Ovary (tissue), 9 donors: Measurements from ENCODE around the gene NDUFC1. TPM values are rescaled to one million over a fixed set of nuclear protein-coding genes. Genes with fewer than 3 reads are reported as not detected.

Source experiments
- DNase-seq, 5 donors: peaks; one replicate each; pipeline ENCODE4 v3.0.0-alpha.2; 2019 to 2020
- H3K27ac ChIP-seq, 2 donors: fragments of 200-600 bp; one replicate each; pipeline versions ENCODE4 v1.5.1 to v1.8.0; 2019 to 2022
- H3K27me3 ChIP-seq: fragments of 200-600 bp; one replicate; pipeline ENCODE4 v1.8.0; 2022
- H3K36me3 ChIP-seq: fragments of 200-600 bp; sonication (generic); one replicate; pipeline ENCODE4 v1.5.1; 2019
- H3K4me1 ChIP-seq: one replicate; pipeline ENCODE4 v1.8.1; 2013; ENCODE audit warnings: mild to moderate bottlenecking, moderate library complexity; ENCODE audit not compliant: insufficient read depth
- H3K4me3 ChIP-seq: fragments of 200-600 bp; sonication (generic); one replicate; pipeline ENCODE4 v1.5.1; 2017
- H3K9me3 ChIP-seq, 2 donors: fragments of 200-600 bp in 1 of 2; sonication (generic) in 1 of 2; one replicate each; pipeline versions ENCODE4 v1.5.1 to v1.8.1; 2013 to 2019; ENCODE audit warnings: mild to moderate bottlenecking in 1 of 2, moderate library complexity in 1 of 2
- EP300 ChIP-seq: sonication (generic); formaldehyde crosslinking; IDR thresholded peaks from one replicate; pipeline ENCODE4 v1.6.1; 2017; ENCODE audit warnings: antibody characterized with exemption
- POLR2A ChIP-seq: fragments of 450-650 bp; IDR thresholded peaks from one replicate; pipeline ENCODE4 v1.6.1; 2017; ENCODE audit warnings: antibody characterized with exemption, mild to moderate bottlenecking, moderate library complexity
- WGBS, 3 donors: extraction: QIAGEN DNeasy Blood & Tissue Kit in 1 of 3; methylation state at CpG; one replicate each; pipeline versions ENCODE4 v1.1.5 to v1.1.7; 2013 to 2017; 5-methylcytosine and 5-hydroxymethylcytosine counted together
- intact Hi-C, 4 donors: fragments of 100-400 bp; cut with DNase I; formaldehyde crosslinking; loops; one replicate each; pipeline versions ENCODE4 v1.11.0 to v1.15.1; 2022 to 2023
- polyA plus RNA-seq, 2 donors: library from polyadenylated mRNA; stranded (reverse); fragments of 200-250 nt in 1 of 2; fragments of 350-450 nt in 1 of 2; fragmentation: Illumina TruSeq in 1 of 2; extraction: RNeasy Lipid Tissue Mini Kit (QIAGEN cat#74804) in 1 of 2; gene quantifications; one replicate each; pipeline ENCODE4 v1.2.3, GENCODE V29; 2013 to 2014
- total RNA-seq, 7 donors: library from RNA; depleted of rRNA in 2 of 7; stranded (reverse); fragments of >200 nt in 2 of 7; fragmentation: NEBNext Ultra II Directional in 3 of 7; extraction: Animal tissue kit (Norgen Biotek cat#: 25700) in 3 of 7; gene quantifications; one replicate each; pipeline versions ENCODE4 v1.1.0 to v1.2.4, GENCODE V29; 2016 to 2023
- TF ChIP-seq, protein P1 (sequence below), 3 donors: fragments of 450-650 bp in 2 of 3; fragments of 200-600 bp in 1 of 3; IDR thresholded peaks; one replicate each; pipeline versions ENCODE4 v1.5.1 to v1.8.0; 2016 to 2022; ENCODE audit warnings: antibody characterized with exemption in 3 of 3, mild to moderate bottlenecking in 1 of 3
- donor health status: DM: no; HTN: no; CAD: no; lungs with moderate emphysema.
- donor health status: DM: no; HTN: no; CAD: no.
- donor health status: Bipolar disorder and iron deficiency.
- donor health status: DM: yes; HTN: yes; CAD: no.
- donor health status: DM: no; HTN: no; CAD: no.
- donor health status: DM: yes; HTN: yes; CAD: no.

NDUFC1 gene
- total and polyA plus RNA-seq, 9 donors = 24.6 to 89.8 (median 57.0) TPM

DNA sequence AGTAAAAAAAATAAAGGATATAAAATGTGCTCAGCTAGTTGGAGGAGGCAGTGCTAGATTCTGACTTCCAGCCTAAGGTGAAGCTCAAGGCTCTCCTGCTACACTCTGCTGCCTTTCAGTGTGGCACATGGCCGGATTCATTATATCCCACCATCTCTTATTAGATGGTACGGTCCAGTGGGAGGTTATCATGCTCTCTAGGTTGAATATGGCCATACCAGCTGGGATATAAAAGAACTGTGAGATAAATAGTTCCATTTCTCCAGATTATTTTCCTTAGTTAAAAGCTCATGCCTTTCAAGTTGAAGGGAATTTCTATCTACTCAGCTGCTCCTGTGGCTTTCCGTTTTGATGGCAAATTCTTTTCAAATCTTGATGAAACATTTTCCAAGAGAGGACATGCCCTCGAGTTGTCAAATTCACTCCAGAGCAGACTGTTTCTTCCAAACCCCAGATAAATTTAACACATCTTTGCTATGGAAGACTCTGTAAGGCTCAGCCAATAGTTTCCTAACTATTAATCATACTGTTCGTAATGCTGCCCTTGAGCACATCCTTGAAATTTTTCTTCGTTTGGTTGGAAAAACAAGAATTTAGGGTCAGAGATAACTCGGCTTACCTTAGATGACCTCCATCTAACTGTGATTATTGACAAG lies 20.1 kb downstream of the NDUFC1 start:
- H3K4me1 ChIP-seq = peaks cover 5% of the 10 kb centered on the region
- H3K4me3 ChIP-seq = no peak overlapping the region
- no peak for DNase-seq
- H3K9me3 ChIP-seq = no peaks in the 10 kb centered on the region
- no peaks in the 10 kb centered on the region for H3K27me3 ChIP-seq
- H3K27ac ChIP-seq = peak overlapping the region in 1 of 2 donors; percentile 34
- no peaks in the 10 kb centered on the region for H3K36me3 ChIP-seq
- TF ChIP-seq EP300 = no peak
- no peak for TF ChIP-seq POLR2A
- TF ChIP-seq, protein P1, sequence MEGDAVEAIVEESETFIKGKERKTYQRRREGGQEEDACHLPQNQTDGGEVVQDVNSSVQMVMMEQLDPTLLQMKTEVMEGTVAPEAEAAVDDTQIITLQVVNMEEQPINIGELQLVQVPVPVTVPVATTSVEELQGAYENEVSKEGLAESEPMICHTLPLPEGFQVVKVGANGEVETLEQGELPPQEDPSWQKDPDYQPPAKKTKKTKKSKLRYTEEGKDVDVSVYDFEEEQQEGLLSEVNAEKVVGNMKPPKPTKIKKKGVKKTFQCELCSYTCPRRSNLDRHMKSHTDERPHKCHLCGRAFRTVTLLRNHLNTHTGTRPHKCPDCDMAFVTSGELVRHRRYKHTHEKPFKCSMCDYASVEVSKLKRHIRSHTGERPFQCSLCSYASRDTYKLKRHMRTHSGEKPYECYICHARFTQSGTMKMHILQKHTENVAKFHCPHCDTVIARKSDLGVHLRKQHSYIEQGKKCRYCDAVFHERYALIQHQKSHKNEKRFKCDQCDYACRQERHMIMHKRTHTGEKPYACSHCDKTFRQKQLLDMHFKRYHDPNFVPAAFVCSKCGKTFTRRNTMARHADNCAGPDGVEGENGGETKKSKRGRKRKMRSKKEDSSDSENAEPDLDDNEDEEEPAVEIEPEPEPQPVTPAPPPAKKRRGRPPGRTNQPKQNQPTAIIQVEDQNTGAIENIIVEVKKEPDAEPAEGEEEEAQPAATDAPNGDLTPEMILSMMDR (IDR thresholded peaks at IDR 0.05) = no peak
- 12 to 21% (median 15%) methylated on average over 7 of the region's 7 CpGs for WGBS, 3 donors
- intact Hi-C loops = loop anchor here in 1 of 4 donors (10.0 kb wide), 1 partner anchor 57 kb away; no protein-coding TSS in a partner anchor

DNA sequence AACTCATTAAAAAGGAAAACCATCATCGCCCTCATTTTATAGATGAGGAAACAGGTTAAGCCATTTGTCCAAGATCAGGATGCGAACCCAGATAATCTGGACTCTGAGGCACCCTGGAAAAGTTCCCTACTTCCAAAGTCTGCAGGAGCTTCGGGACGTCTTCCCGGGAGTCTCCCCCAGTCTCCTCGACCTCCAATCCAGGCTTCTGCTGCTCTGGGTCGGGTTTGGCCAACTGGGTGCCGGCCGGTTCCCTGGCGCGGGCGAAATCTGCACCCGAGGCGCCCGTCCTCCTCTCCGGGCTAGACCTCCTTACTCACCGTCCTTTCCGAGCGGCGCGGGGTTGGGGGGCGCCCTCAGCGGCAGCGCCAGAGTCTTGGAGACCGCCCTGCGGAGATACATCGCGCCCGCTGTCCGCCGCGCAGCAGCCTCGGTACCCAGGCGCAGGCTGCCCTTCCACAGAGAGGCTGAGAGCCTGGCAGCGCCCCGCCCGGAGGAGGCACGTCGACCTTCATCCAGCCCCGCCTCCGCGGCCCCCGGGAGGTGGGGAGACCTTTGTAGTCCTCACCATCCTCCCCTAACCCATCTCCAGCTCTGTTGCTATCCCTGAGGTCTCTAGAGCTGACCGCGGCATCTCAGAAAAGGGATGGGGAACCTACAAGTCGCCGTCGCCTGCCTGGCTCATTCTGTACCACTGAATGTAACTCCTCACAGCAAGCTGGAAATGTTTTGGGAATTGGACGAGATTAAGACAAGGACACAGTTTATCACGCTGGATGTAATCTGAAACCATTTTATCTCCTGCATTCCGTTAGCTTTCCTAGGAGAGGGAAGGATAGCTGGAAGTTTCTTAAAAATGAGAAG lies 22.3 kb downstream of the NDUFC1 start, which contains the start of gene MGARP:
Gene MGARP, minus strand, starts transcription at position 466 of the 861 bp plus-strand sequence. Its CDS starts 67 bp downstream, at position 399.
- intact Hi-C loops = loop anchor here in 1 of 4 donors (10.0 kb wide), 1 partner anchor 55 kb away; no protein-coding TSS in a partner anchor

DNA sequence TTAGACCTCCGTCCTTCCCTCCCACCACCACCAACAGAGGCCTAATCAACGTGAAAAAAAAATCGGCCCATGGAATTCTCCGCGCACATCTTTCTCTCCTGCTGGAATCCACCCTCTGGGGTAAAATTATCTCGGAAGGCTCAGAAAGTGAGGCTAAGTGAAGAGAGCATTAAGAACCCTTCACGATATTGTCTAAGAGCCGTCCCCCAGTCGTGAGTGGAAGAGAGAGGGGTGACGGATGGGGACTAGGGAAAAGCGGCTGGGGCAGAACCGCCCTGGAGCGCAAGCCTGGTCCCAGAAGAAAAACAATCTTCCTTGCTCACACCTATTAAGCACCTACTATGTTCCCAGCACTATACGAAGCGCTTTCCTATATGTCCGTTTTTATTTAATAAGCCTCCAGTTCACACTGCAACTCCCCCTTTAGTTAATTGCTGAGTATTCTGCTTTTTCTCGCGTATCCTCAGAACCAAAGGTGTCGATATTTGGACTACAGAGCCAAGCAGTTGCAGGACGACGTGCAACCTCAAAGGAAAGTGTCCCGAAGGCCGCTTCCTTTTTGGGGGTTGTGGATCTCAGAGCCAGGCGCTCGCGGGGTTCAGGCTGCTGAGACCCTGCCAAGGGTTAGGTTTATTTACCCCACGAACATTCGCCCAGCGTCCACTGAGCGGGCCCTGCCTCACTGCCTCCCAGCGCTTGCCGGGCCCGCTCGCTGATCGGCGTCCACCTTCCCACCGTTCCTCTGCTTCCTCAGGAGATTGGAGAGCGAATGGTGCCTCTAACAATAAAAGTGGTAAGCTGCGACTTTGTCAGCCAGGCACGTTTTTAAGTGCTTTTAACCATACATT lies 23.1 kb downstream of the NDUFC1 start:
- DNase-seq = peak; percentile 29 to 49 (median 39)
- H3K27me3 ChIP-seq = no peaks in the 10 kb centered on the region
- intact Hi-C loops = no loop called here
- H3K9me3 ChIP-seq = no peaks in the 10 kb centered on the region
- TF ChIP-seq, protein P1 (IDR thresholded peaks at IDR 0.05) = no peak
- TF ChIP-seq POLR2A = no peak
- TF ChIP-seq EP300 = no peak
- peak overlapping the region; percentile 18 to 78 for H3K27ac ChIP-seq
- 19 to 25% (median 19%) methylated on average over 39 to 40 of the region's 40 CpGs for WGBS, 3 donors
- H3K36me3 ChIP-seq = no peaks in the 10 kb centered on the region
- H3K4me3 ChIP-seq = peak overlapping the region; percentile 58
- peaks cover 5% of the 10 kb centered on the region for H3K4me1 ChIP-seq

More for the DNA sequence above, 22.3 kb downstream of the NDUFC1 start, which contains the start of gene MGARP:
- no peaks in the 10 kb centered on the region for H3K36me3 ChIP-seq
- DNase-seq = peak; percentile 43 to 69 (median 59)
- H3K4me1 ChIP-seq = peaks cover 5% of the 10 kb centered on the region
- no peaks in the 10 kb centered on the region for H3K9me3 ChIP-seq
- peak within 1 kb of the TSS; percentile 58 for H3K4me3 ChIP-seq
- 1 to 2% (median 1%) methylated on average over 37 to 51 of the region's 51 CpGs for WGBS, 3 donors
- peak within 1 kb of the TSS; percentile 18 to 78 for H3K27ac ChIP-seq
- TF ChIP-seq POLR2A (peak; percentile 24), EP300 (no peak)
- H3K27me3 ChIP-seq = no peaks in the 10 kb centered on the region

DNA sequence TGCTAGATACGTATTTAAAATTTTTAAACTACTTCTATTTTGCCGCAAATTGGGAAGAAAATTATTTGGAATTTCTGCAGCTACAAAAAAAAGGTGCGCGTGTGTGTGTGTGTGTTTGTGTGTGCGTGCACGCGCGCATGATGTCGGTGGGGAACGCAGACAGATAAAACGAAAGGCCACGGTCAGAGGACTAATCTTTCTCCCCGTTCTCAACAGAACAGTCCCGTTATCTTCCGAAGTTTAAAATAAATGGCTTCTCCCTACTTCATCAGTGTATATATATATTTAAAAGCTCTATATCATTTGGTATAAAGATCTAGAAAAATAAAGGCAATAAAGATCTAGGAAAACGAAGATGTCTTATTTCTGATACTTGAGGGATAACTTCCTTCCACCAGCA lies 23.8 kb downstream of the NDUFC1 start:
- TF ChIP-seq EP300 (no peak), POLR2A (no peak)
- TF ChIP-seq, protein P1 (IDR thresholded peaks at IDR 0.05) = no peak
- intact Hi-C loops = no loop called here
- peak in 3 of 5 donors; percentile 29 to 47 (median 42) for DNase-seq
- no peaks in the 10 kb centered on the region for H3K36me3 ChIP-seq
- no peaks in the 10 kb centered on the region for H3K27me3 ChIP-seq
- no peak overlapping the region for H3K4me3 ChIP-seq
- 58 to 68% (median 60%) methylated on average over 16 of the region's 16 CpGs for WGBS, 3 donors
- H3K27ac ChIP-seq = peak overlapping the region in 1 of 2 donors; percentile 78
- no peaks in the 10 kb centered on the region for H3K9me3 ChIP-seq
- peaks cover 5% of the 10 kb centered on the region for H3K4me1 ChIP-seq
